Fibroblast of lung (primary cell): ENCODE data around the gene GALNT12. TPM values are rescaled to one million over a fixed set of nuclear protein-coding genes. Genes with fewer than 3 reads are reported as not detected.

ENCODE experiments used
- DNase-seq, 2 donors: peaks; one replicate each; pipeline versions ENCODE4 v3.0.0 to v3.0.0-alpha.2; 2010; ENCODE audit warnings: low read depth in 2 of 2
- H2AFZ ChIP-seq: 2 replicates; pipeline ENCODE4 v1.5.1; 2012; ENCODE audit warnings: low read length, control low read depth, inconsistent platforms
- H3K27ac ChIP-seq: 2 replicates; pipeline ENCODE4 v1.5.1; 2011; ENCODE audit warnings: low read length, control low read depth; ENCODE audit not compliant: insufficient read depth
- H3K27me3 ChIP-seq: 2 replicates; pipeline ENCODE4 v1.5.1; 2011; ENCODE audit warnings: mild to moderate bottlenecking, low read length; ENCODE audit not compliant: control insufficient read depth, insufficient read depth
- H3K36me3 ChIP-seq: 2 replicates; pipeline ENCODE4 v1.5.1; 2011; ENCODE audit warnings: low read length; ENCODE audit not compliant: control insufficient read depth, insufficient read depth
- H3K4me1 ChIP-seq: 2 replicates; pipeline ENCODE4 v1.5.1; 2011; ENCODE audit warnings: low read length; ENCODE audit not compliant: control insufficient read depth, insufficient read depth; ENCODE audit errors: extremely low read depth
- H3K4me2 ChIP-seq: 2 replicates; pipeline ENCODE4 v1.5.1; 2011; ENCODE audit warnings: low read length, control low read depth; ENCODE audit not compliant: insufficient read depth; ENCODE audit errors: extremely low read depth
- H3K4me3 ChIP-seq, 4 experiments: fragments of 200-600 bp in 1 of 4; sonication (generic) in 1 of 4; replicated peaks in 1 of 4; 2 replicates each; pipeline ENCODE4 v1.5.1; 2011 to 2016; ENCODE audit warnings: low read length in 4 of 4, low read depth in 3 of 4, mild to moderate bottlenecking in 3 of 4, control low read depth in 2 of 4, inconsistent platforms in 1 of 4, mixed read lengths in 1 of 4; ENCODE audit not compliant: insufficient read depth in 1 of 4; ENCODE audit errors: control extremely low read depth in 1 of 4
- H3K79me2 ChIP-seq: 2 replicates; pipeline ENCODE4 v1.5.1; 2012; ENCODE audit warnings: mild to moderate bottlenecking, low read length, inconsistent platforms; ENCODE audit not compliant: control insufficient read depth, insufficient read depth
- H3K9ac ChIP-seq: 2 replicates; pipeline ENCODE4 v1.5.1; 2011; ENCODE audit warnings: mild to moderate bottlenecking, low read length, control low read depth; ENCODE audit not compliant: insufficient read depth
- H3K9me3 ChIP-seq: 2 replicates; pipeline ENCODE4 v1.5.1; 2012; ENCODE audit warnings: low read depth, low read length; ENCODE audit not compliant: control insufficient read depth, insufficient read depth
- H4K20me1 ChIP-seq: 2 replicates; pipeline ENCODE4 v1.5.1; 2011; ENCODE audit warnings: low read length; ENCODE audit not compliant: control insufficient read depth, insufficient read depth; ENCODE audit errors: extremely low read depth
- EZH2 ChIP-seq: IDR thresholded peaks from 2 replicates; pipeline ENCODE4 v1.5.1; 2012; ENCODE audit warnings: low read length, control low read depth, mild to moderate bottlenecking; ENCODE audit errors: missing control alignments
- polyA plus RNA-seq, 2 donors: library from polyadenylated mRNA; depleted of rRNA in 1 of 2; stranded (reverse) in 1 of 2; unstranded in 1 of 2; fragments of >200 nt; gene quantifications; 2 replicates each; pipeline ENCODE4 v1.2.1, GENCODE V29; 2011 to 2012; ENCODE audit warnings: missing spikeins in 1 of 2
- total RNA-seq: library from RNA; depleted of rRNA; stranded (reverse); fragments of >200 nt; gene quantifications from 2 replicates; pipeline ENCODE4 v1.2.1, GENCODE V29; 2014
- TF ChIP-seq, protein P1 (sequence below), 2 donors: IDR thresholded peaks in 1 of 2; conservative IDR thresholded peaks in 1 of 2; 1 replicate in 1 of 2; 2 replicates in 1 of 2; pipeline ENCODE4 v1.5.1; 2011 to 2012; ENCODE audit warnings: low read length in 2 of 2, control low read depth in 1 of 2, inconsistent platforms in 1 of 2, low read depth in 1 of 2, mild to moderate bottlenecking in 1 of 2

Gene GALNT12
- total and polyA plus RNA-seq, 2 donors (not counting 1 experiment from before 2014, with no cell fraction given), result 9.4 to 18.2 TPM

DNA sequence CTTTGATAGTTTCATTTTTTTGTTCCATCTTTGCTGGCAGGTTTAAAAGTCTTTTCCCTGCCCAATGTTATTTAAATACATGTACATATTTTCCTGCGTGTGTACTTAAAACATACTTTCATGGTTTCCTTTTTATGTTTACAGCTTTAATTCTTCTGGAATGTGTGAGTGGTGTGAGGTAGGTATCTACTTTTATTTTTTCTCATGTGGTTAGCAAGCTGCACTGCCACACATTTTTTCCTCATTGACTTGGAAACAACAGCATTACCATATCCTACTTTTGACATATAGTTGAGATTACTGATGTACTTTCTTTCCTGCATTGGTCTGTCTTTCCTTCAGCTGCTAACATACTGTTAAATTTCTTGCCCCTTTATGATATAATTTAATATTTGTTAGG, 84.8 kb downstream of the GALNT12 start:
- Histone ChIP-seq H2AFZ (no peak overlapping the region), H3K36me3 (no peaks in the 10 kb centered on the region), H3K27me3 (no peaks in the 10 kb centered on the region), H3K4me1 (peaks cover 4% of the 10 kb centered on the region), H3K9me3 (no peaks in the 10 kb centered on the region), H3K79me2 (no peaks in the 10 kb centered on the region), H3K9ac (no peak overlapping the region), H4K20me1 (no peaks in the 10 kb centered on the region), H3K4me3 (no peak overlapping the region), H3K4me2 (no peak overlapping the region), H3K27ac (no peak overlapping the region)
- DNase-seq, result peak; percentile 50 to 55
- TF ChIP-seq EZH2, result no peak
- TF ChIP-seq, protein P1, sequence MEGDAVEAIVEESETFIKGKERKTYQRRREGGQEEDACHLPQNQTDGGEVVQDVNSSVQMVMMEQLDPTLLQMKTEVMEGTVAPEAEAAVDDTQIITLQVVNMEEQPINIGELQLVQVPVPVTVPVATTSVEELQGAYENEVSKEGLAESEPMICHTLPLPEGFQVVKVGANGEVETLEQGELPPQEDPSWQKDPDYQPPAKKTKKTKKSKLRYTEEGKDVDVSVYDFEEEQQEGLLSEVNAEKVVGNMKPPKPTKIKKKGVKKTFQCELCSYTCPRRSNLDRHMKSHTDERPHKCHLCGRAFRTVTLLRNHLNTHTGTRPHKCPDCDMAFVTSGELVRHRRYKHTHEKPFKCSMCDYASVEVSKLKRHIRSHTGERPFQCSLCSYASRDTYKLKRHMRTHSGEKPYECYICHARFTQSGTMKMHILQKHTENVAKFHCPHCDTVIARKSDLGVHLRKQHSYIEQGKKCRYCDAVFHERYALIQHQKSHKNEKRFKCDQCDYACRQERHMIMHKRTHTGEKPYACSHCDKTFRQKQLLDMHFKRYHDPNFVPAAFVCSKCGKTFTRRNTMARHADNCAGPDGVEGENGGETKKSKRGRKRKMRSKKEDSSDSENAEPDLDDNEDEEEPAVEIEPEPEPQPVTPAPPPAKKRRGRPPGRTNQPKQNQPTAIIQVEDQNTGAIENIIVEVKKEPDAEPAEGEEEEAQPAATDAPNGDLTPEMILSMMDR (conservative IDR thresholded peaks at IDR 0.05 in 1 of 2, IDR thresholded peaks at IDR 0.05 in 1 of 2; ENCODE audit: low read depth in 1 of 2, low read length in 2 of 2), result no peak

DNA sequence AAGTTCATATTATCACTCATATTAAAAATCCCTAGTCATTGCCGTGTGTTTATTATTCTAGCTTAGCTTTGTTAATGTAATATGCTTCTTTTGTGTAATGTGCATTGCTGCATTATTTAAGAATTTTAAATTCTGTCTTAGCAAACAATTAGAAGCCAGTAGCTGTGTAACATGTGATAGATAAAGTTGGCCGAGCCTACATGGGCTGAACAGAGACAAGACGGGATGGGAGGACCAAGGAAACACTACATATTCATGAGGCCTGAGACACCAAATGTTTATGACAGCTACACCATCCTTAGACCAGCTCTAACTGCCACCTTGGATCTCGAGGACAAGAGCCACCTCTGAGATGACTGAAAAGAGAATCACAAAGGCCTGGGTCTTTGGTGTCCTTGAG, 85.2 kb downstream of the GALNT12 start:
- no peaks in the 10 kb centered on the region for H3K27me3 ChIP-seq
- no peak for TF ChIP-seq EZH2
- TF ChIP-seq, protein P1 (conservative IDR thresholded peaks at IDR 0.05 in 1 of 2, IDR thresholded peaks at IDR 0.05 in 1 of 2; ENCODE audit: low read depth in 1 of 2, low read length in 2 of 2), result no peak
- H3K4me3 ChIP-seq, result no peak overlapping the region
- no peaks in the 10 kb centered on the region for H3K36me3 ChIP-seq
- DNase-seq, result no peak
- H3K79me2 ChIP-seq, result no peaks in the 10 kb centered on the region
- H3K9ac ChIP-seq, result no peak overlapping the region
- H3K27ac ChIP-seq, result no peak overlapping the region
- H4K20me1 ChIP-seq, result no peaks in the 10 kb centered on the region
- no peak overlapping the region for H3K4me2 ChIP-seq
- H3K4me1 ChIP-seq, result peaks cover 4% of the 10 kb centered on the region
- H2AFZ ChIP-seq, result no peak overlapping the region
- H3K9me3 ChIP-seq, result no peaks in the 10 kb centered on the region

DNA sequence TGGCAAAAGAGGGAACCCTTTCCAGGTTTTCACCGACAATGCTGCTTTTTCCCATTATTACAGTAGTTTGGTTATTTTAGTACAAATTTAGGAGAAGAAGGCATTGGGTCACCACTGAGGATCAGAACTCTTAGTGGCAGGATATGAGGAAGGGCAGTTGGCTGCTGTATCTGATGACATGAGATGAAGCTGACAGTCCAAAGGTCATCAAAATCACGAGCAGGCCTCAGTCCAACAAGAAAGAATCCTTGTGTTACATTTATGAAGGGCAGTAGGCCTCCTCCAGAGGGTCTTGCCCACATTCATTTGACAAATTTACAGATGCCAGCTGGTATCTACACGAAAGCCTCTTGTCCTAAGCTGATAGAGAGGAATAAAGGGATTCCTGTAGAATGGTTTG, 86.7 kb downstream of the GALNT12 start:
- H3K9ac ChIP-seq, result no peak overlapping the region
- H3K79me2 ChIP-seq, result no peaks in the 10 kb centered on the region
- no peak for DNase-seq
- H3K9me3 ChIP-seq, result no peaks in the 10 kb centered on the region
- no peak overlapping the region for H3K4me3 ChIP-seq
- no peaks in the 10 kb centered on the region for H3K27me3 ChIP-seq
- no peak overlapping the region for H2AFZ ChIP-seq
- no peak overlapping the region for H3K27ac ChIP-seq
- H3K4me2 ChIP-seq, result no peak overlapping the region
- H4K20me1 ChIP-seq, result no peaks in the 10 kb centered on the region
- TF ChIP-seq, protein P1 (conservative IDR thresholded peaks at IDR 0.05 in 1 of 2, IDR thresholded peaks at IDR 0.05 in 1 of 2; ENCODE audit: low read depth in 1 of 2, low read length in 2 of 2), result no peak
- TF ChIP-seq EZH2, result no peak
- peaks cover 4% of the 10 kb centered on the region for H3K4me1 ChIP-seq
- no peaks in the 10 kb centered on the region for H3K36me3 ChIP-seq
